Measurements from ENCODE around the gene ALAS2.
"Not testable (repeated sequence)": the region's sequence is repeated elsewhere in the genome, so short reads cannot be mapped to it uniquely, and the experiment has no call there.

Gene ALAS2

GRCh38 chrX:55004231-55004630 lies 26.5 kb downstream of the ALAS2 start:
- DNase-seq: no peak

- DNase-seq: peak; percentile 91
These were observed 30.8 kb downstream of the ALAS2 start, which contains the start of gene APEX2 for GRCh38 chrX:54999717-55000598. APEX2 (plus strand) TSS chrX:55000363; CDS start chrX:55000423, 60 bp downstream.

GRCh38 chrX:54995621-54996020 lies 35.2 kb downstream of the ALAS2 start:
- DNase-seq: no peak

GRCh38 chrX:54994668-54995351 lies 36.0 kb downstream of the ALAS2 start:
- no peak for DNase-seq

GRCh38 chrX:54994099-54994498 lies 36.7 kb downstream of the ALAS2 start, which contains the start of gene PFKFB1:
PFKFB1 (minus strand) TSS chrX:54994188; CDS start chrX:54994007, 181 bp downstream.
- DNase-seq: no peak

GRCh38 chrX:54992911-54993622 lies 37.7 kb downstream of the ALAS2 start:
- no peak for DNase-seq

- DNase-seq: no peak
These were observed 39.1 kb downstream of the ALAS2 start for GRCh38 chrX:54991706-54992105.

GRCh38 chrX:54983306-54983705 lies 47.5 kb downstream of the ALAS2 start:
- DNase-seq: not testable (repeated sequence)

- no peak for DNase-seq
These were observed 50.4 kb downstream of the ALAS2 start for GRCh38 chrX:54980334-54980733.

GRCh38 chrX:54979432-54979831 lies 51.3 kb downstream of the ALAS2 start:
- DNase-seq: no peak

- DNase-seq: no peak
These were observed 52.3 kb downstream of the ALAS2 start for GRCh38 chrX:54978448-54978847.

- DNase-seq: no peak
These were observed 53.4 kb downstream of the ALAS2 start for GRCh38 chrX:54977387-54977786.

- no peak for DNase-seq
These were observed 65.8 kb downstream of the ALAS2 start for GRCh38 chrX:54964766-54965497.

- DNase-seq: no peak
These were observed 69.0 kb downstream of the ALAS2 start for GRCh38 chrX:54961750-54962149.

Data from activated CD4-positive, alpha-beta T cell treated with anti-CD3 and anti-CD28 coated beads, Interleukin-10, Interleukin-2, amounts not matched to agents 100 ng/mL and 50 ng/mL, durations not matched to agents 16 hours and 8 hours (primary cell).